Measurements from ENCODE around the gene ADARB1.

GRCh38 chr21:45047257-45047656, 27.1 kb upstream of the ADARB1 start:
- no peak for TF ChIP-seq CTCF (IDR thresholded peaks at IDR 0.05; ENCODE audit: poor library complexity)
- no peak for TF ChIP-seq EZH2 (IDR thresholded peaks at IDR 0.05; ENCODE audit: borderline replicate concordance)
